Calu3 (cell line): ENCODE measurements around the gene WDFY2. TPM values are rescaled to one million over a fixed set of nuclear protein-coding genes. Genes with fewer than 3 reads are reported as not detected.

Experiments used
- BruUV-seq: library from RNA; stranded (reverse); fragments of 400-500 nt; replicated peaks from 2 replicates; lab custom pipeline; 2021; lab: Mats Ljungman, UMichigan
- CTCF ChIA-PET: fragments of 300-600 bp; sonication (Branson Sonifier 250); formaldehyde crosslinking; loops from one replicate; lab custom pipeline; 2022; ENCODE audit warnings: antibody characterized with exemption; lab: Charles Lee
- DNase-seq: peaks from one replicate; pipeline ENCODE4 v3.0.0; 2022
- H3K27ac Mint-ChIP-seq: one replicate; pipeline ENCODE4 v1.8.0; 2022; ENCODE audit warnings: mixed read lengths; ENCODE audit not compliant: unreplicated experiment
- H3K27me3 Mint-ChIP-seq: one replicate; pipeline ENCODE4 v1.8.0; 2022; ENCODE audit warnings: mixed read lengths; ENCODE audit not compliant: unreplicated experiment
- H3K36me3 Mint-ChIP-seq: one replicate; pipeline ENCODE4 v1.8.0; 2022; ENCODE audit warnings: mild to moderate bottlenecking, moderate library complexity, mixed read lengths; ENCODE audit not compliant: insufficient read depth, unreplicated experiment
- H3K4me1 Mint-ChIP-seq: one replicate; pipeline ENCODE4 v1.8.0; 2022; ENCODE audit warnings: mild to moderate bottlenecking, low read depth, mixed read lengths; ENCODE audit not compliant: unreplicated experiment
- H3K4me3 Mint-ChIP-seq: one replicate; pipeline ENCODE4 v1.8.0; 2022; ENCODE audit warnings: mild to moderate bottlenecking, low read depth, moderate library complexity, mixed read lengths; ENCODE audit not compliant: unreplicated experiment
- H3K9me3 Mint-ChIP-seq: one replicate; pipeline ENCODE4 v1.8.0; 2022; ENCODE audit warnings: low read depth, mixed read lengths; ENCODE audit not compliant: unreplicated experiment
- intact Hi-C: fragments of 100-400 bp; cut with micrococcal nuclease; formaldehyde crosslinking; loops from one replicate; pipeline ENCODE4 v1.10.0; 2022; ENCODE audit not compliant: unreplicated experiment
- total RNA-seq: library from RNA; stranded (reverse); gene quantifications from 2 replicates; pipeline ENCODE4 v1.2.3, GENCODE V29; 2022
- TF ChIP-seq, protein P1 (sequence below): fragments of 200-600 bp; IDR thresholded peaks from one replicate; pipeline ENCODE4 v1.8.0; 2022; ENCODE audit warnings: antibody characterized with exemption; ENCODE audit not compliant: unreplicated experiment

The WDFY2 gene
- total RNA-seq, 1 experiment from 2014 or later, result 5.9 TPM

- no TSS peak for BruUV-seq
- no peaks in the 10 kb centered on the region for H3K27me3 Mint-ChIP-seq
Observed at GRCh38 chr13:51724721-51725120, 140.5 kb downstream of the WDFY2 start.

DNA sequence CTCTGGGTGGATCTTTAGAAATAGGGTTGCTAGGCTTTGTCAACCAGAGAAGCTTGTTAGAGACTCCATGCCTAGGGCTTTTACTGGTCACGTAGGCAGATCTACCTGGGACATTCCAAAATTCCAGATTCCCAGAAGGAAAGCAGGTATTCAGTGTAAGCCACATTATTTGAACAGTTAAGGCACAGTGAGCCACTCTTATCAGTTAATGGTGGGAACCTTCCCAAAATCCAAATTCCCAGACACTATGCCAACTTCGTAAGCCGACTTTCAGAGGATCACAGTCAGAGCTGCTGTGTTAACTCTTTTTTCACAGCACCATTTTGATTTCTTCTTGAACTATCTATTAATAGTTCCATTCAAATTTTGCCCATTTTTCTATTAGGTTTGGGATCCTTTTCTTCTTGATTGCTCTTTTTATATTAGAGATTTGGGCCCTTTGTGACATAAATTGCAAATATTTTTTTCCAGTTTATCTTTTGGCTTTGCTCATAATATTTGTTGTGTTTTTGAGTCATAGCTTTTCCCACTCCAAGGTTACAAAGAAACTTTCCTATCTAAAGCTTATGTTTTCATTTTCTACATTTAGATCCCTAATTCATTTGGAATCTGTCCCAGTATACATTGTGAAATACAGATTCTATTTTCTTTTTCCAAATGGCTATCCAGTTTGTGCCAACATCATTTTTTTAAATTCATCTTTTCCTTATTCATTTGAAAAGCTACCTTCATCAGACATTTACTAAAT is 142.4 kb downstream of the WDFY2 start:
- TF ChIP-seq, protein P1, sequence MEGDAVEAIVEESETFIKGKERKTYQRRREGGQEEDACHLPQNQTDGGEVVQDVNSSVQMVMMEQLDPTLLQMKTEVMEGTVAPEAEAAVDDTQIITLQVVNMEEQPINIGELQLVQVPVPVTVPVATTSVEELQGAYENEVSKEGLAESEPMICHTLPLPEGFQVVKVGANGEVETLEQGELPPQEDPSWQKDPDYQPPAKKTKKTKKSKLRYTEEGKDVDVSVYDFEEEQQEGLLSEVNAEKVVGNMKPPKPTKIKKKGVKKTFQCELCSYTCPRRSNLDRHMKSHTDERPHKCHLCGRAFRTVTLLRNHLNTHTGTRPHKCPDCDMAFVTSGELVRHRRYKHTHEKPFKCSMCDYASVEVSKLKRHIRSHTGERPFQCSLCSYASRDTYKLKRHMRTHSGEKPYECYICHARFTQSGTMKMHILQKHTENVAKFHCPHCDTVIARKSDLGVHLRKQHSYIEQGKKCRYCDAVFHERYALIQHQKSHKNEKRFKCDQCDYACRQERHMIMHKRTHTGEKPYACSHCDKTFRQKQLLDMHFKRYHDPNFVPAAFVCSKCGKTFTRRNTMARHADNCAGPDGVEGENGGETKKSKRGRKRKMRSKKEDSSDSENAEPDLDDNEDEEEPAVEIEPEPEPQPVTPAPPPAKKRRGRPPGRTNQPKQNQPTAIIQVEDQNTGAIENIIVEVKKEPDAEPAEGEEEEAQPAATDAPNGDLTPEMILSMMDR, result no peak
- no TSS peak for BruUV-seq
- Mint-ChIP-seq H3K4me1 (no peaks in the 10 kb centered on the region), H3K36me3 (no peaks in the 10 kb centered on the region), H3K27ac (no peak overlapping the region), H3K4me3 (no peak overlapping the region), H3K27me3 (no peaks in the 10 kb centered on the region), H3K9me3 (no peaks in the 10 kb centered on the region)
- CTCF ChIA-PET, result interaction anchor here (0.7 kb wide), 1 partner anchor 115 kb away, joined by 3 read pairs; no protein-coding TSS in a partner anchor
- intact Hi-C loops, result loop anchor here (5.0 kb wide), 1 partner anchor 54 kb away; no protein-coding TSS in a partner anchor
- no peak for DNase-seq

More at GRCh38 chr13:51724721-51725120, 140.5 kb downstream of the WDFY2 start:
- no peak for DNase-seq
- Mint-ChIP-seq H3K36me3 (no peaks in the 10 kb centered on the region), H3K9me3 (no peaks in the 10 kb centered on the region), H3K4me3 (no peak overlapping the region), H3K27ac (no peak overlapping the region), H3K4me1 (no peaks in the 10 kb centered on the region)
- intact Hi-C loops, result loop anchor here (2.0 to 5.0 kb wide), 2 partner anchors 52 to 88 kb away; no protein-coding TSS in a partner anchor
- CTCF ChIA-PET, result no interaction called here
- TF ChIP-seq, protein P1, result no peak

DNA sequence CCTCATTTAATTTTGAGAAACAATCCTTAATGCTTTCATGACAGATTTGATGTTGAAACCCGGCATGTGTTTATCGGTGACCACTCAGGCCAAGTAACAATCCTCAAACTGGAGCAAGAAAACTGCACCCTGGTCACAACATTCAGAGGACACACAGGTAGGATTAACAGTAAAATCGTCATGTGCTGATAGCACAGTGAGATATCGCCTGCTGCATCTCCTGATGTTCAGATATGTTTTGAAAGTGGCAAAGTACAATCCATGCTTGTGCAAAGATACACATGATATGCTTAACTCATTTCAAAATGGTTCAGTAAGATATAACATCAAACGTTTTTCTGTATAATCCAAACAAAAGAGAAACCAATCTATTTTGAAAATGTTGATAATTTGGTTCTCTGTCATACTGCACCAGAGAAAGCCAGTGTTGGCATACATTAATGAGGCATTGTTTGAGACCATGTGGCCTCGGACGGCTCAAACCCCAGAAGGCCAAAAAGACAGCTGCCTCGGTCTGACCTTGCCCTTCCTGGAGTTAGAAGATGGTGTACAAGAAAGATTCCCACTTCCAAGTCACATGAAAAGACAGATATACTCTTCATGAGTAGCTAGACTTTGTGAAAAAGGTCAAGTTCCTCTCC is 143.5 kb downstream of the WDFY2 start:
- TF ChIP-seq, protein P1, result no peak
- Mint-ChIP-seq H3K9me3 (no peaks in the 10 kb centered on the region), H3K4me1 (no peaks in the 10 kb centered on the region), H3K27ac (no peak overlapping the region), H3K27me3 (no peaks in the 10 kb centered on the region), H3K36me3 (no peaks in the 10 kb centered on the region), H3K4me3 (no peak overlapping the region)
- CTCF ChIA-PET, result no interaction called here
- intact Hi-C loops, result loop anchor here (2.0 to 5.0 kb wide), 3 partner anchors 37 to 143 kb away; partner anchors contain the start of gene WDFY2
- DNase-seq, result no peak
- no TSS peak for BruUV-seq

GRCh38 chr13:51728275-51728673 is 144.0 kb downstream of the WDFY2 start:
- peaks cover 3% of the 10 kb centered on the region for H3K4me1 Mint-ChIP-seq
- no peaks in the 10 kb centered on the region for H3K27me3 Mint-ChIP-seq
- H3K4me3 Mint-ChIP-seq, result no peak overlapping the region
- CTCF ChIA-PET, result no interaction called here
- TF ChIP-seq, protein P1, result no peak
- intact Hi-C loops, result loop anchor here (2.0 to 5.0 kb wide), 3 partner anchors 37 to 143 kb away; partner anchors contain the start of gene WDFY2
- H3K36me3 Mint-ChIP-seq, result no peaks in the 10 kb centered on the region
- BruUV-seq, result no TSS peak
- no peak overlapping the region for H3K27ac Mint-ChIP-seq
- DNase-seq, result no peak
- H3K9me3 Mint-ChIP-seq, result no peaks in the 10 kb centered on the region
